Epithelial cell of prostate (primary cell): ENCODE data around the gene NRXN2.
"Not testable (repeated sequence)": the region's sequence is repeated elsewhere in the genome, so short reads cannot be mapped to it uniquely, and the experiment has no call there.

Source experiments
- DNase-seq: peaks from one replicate; pipeline ENCODE4 v3.0.0-alpha.2; 2011; ENCODE audit warnings: low read depth, low spot score
- H3K27ac ChIP-seq: fragments of 450-650 bp; 2 replicates; pipeline ENCODE4 v1.5.1; 2017; ENCODE audit warnings: mild to moderate bottlenecking

NRXN2 gene

DNA sequence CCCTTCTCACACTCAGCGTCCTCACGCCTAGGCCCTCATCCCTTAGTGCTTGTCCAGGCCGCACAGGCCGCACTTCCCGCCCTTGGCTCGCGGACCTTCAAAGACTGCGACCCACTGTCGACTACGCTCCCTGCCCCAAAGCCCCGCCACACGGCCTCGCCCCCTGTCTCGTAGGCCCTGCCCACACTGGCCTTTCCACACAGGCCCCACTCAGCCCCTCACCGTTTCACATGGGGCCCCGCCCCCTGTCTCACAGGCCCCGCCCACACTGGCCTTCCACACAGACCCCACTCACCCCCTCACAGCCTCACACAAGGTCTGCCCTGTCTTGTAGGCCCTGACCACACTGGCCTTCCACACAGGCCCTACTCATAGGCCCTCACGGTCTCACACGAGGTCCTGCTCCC, 11.0 kb downstream of the NRXN2 start:
- DNase-seq, result no peak
- H3K27ac ChIP-seq, result no peak overlapping the region

GRCh38 chr11:64711138-64711955, 11.7 kb downstream of the NRXN2 start:
- H3K27ac ChIP-seq, result no peak overlapping the region
- no peak for DNase-seq

GRCh38 chr11:64710418-64711137, 12.4 kb downstream of the NRXN2 start:
- no peak overlapping the region for H3K27ac ChIP-seq
- no peak for DNase-seq

DNA sequence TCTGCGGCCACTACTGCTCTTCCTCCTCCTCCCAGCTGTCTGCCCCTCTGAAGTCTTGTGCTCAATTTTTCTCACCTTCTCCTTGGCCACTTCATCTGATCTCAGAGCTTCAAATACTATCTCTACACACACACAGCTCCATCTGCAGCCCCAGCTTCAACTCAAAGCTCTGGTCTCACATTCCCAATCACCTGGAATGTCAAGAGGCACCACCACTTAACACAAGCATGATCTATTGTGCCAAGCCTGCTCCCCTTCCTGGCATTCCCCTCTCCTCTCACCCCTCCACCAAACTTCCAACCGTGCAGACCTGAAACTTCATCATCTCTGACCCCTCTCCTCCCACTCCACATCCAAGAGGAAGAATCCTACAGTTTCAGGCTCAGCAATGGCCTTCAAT, 17.5 kb downstream of the NRXN2 start:
- no peak for DNase-seq
- H3K27ac ChIP-seq, result no peak overlapping the region

DNA sequence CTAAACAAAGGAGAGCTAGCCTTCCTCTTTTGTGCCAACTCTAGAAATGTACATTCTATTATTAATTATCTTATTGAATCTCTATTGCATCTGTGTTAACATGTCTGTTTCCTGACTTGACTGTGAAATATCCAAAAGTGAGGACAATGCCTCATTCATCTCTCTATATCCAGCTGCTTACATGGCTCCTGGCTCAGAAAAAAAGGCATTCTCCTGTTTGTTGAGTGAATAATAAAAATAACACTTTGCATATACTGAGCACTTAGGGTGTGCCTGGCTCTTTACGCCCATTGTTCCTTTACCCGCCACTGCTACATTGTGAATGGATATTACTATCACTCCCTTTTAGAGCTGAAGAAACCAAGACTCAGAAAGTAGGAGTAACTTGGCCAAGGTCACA, 19.9 kb downstream of the NRXN2 start:
- no peak for DNase-seq

DNA sequence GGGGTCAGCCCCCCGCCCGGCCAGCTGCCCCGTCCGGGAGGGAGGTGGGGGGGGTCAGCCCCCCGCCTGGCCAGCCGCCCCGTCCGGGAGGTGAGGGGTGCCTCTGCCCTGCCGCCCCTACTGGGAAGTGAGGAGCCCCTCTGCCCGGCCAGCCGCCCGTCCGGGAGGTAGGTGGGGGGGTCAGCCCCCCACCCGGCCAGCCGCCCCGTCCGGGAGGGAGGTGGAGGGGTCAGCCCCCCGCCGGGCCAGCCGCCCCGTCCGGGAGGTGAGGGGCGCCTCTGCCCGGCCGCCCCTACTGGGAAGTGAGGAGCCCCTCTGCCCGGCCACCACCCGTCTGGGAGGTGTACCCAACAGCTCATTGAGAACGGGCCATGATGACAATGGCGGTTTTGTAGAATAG, 21.0 kb downstream of the NRXN2 start:
- not testable (repeated sequence) for H3K27ac ChIP-seq, DNase-seq

More for the DNA sequence above, 19.9 kb downstream of the NRXN2 start:
- no peak overlapping the region for H3K27ac ChIP-seq

GRCh38 chr11:64698427-64698826, 24.6 kb downstream of the NRXN2 start:
- DNase-seq, result no peak
- no peak overlapping the region for H3K27ac ChIP-seq

DNA sequence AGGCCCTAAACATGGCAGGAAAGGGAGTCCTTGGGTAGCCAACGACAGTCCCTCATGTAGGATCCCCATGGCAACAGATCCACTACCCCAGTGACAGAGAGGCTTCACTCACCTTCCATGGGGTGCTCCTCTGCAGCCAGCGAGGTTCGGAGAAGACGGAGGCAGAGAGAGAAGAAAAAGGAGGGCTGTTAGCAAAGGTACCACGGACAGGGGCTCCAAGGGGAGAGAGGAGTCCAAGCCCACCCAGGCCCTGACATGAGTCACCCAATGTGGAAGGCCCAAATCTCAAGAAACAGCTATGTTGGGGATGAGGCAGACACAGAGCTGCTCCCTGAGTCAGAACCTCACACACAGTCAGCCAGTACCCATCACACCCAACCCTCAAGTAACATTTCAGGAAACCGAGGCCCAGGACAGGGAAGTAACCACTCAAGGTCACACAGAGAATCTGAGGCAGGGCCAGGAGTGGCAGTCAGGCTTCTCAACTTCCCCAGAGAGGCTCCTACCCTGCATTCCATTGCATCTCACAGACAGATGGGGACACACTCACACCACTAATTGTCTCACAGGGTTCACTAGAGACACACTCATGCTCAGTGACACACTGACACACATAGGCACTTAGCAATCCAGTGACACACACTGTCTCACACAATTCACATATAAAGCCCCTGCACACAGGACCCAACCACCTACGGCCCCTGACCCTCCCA, 25.2 kb downstream of the NRXN2 start:
- no peak overlapping the region for H3K27ac ChIP-seq
- DNase-seq, result no peak

DNA sequence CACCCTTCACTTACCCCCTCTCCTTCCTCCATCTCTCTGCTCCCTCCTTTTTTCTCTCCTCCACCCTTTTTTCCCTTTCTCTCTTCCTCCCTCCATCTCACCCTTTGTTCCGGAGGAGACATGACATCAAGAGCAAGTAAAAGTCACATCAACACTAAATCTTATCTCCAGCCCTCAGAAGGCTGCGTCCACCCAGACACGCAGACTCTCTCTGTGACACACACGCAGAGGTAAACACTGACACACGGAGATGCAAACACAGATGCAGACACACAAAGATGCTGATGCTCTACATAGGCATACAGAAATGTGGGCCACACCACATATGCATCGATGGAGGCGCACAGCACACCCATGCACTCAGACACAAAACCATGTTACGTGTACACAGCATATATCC, 27.0 kb downstream of the NRXN2 start:
- DNase-seq, result no peak
- H3K27ac ChIP-seq, result no peak overlapping the region

DNA sequence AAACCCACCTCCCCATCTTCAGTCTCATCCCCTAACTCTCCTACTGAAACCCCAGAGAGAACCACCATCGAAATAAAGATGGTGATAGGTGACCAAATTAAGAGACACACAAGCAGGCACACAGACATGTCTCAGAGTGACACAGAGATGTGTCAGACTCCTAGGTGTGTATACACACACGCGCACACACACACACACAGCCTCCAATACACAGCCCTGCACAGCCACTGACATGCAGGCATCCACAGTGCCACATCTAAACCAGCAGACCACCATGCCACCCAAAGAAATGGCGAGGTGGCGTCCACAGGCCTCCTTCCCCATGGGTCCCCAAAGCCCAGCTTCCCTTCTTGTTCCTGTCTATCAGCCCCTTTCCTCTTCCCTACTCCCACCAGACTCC, 27.4 kb downstream of the NRXN2 start:
- H3K27ac ChIP-seq, result no peak overlapping the region

DNA sequence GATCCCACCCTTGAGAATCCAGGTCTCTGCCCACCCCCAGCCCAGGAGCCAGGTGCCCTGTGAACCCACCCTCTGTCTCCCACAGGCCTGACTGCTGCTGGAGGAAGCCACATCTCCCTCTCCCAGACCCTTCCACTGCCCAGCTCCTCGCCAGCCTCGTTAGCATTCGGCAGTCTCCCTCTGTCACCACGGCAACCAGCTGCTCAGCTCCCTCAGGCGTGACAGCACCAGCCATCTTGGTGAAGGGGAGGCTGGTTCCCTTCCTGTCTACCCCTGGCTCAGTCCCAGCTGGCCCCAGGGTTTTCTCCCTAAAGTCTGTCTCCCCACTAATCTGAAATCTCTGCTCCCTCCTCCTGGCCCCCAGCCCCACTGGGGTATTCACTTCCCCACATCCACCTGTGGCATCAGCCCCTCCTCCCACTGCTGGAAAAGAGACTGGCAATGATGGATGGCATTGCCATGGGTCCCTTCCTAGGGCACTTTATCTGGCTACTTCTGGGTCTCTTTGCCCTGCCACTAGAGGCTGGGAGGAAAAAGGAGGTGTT, 28.1 kb downstream of the NRXN2 start:
- no peak for DNase-seq
- no peak overlapping the region for H3K27ac ChIP-seq

More for the DNA sequence above, 27.4 kb downstream of the NRXN2 start:
- DNase-seq, result no peak

DNA sequence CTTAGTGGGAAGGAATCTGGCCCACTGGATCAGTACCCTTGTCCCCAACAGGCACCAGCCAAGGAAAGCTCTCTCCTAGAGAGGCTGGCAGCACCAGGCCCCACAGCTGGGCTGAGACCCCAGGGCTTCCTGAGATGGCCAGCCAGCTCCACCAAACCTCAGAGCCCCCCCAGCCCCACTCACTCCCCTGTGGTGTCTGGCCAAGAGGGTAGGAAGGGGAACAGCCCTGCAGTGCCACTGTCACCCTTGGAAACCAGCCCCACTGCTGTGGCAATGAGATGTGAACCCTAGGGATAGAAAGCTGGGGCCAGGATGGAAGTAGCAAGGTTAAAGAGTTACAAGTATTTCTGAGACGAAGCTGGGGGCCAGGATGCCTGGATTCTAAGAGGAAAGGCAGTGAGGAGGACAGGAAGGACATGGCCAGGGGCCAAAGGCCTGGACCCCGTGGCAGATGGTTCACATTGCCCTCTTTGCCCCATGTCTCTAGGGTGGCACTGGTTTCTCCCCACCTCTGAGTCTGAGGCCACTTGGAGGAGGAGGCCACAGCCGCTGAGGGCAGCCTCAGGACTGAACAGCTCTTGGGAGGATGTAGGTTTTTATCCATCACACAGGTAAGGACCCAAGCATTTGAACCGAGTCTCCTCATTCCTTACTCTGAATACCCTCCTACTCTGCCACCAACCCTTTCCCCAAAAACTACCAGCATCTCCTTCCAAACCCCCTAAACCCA, 28.8 kb downstream of the NRXN2 start:
- H3K27ac ChIP-seq, result no peak overlapping the region
- no peak for DNase-seq

GRCh38 chr11:64692764-64693331, 30.1 kb downstream of the NRXN2 start:
- no peak for DNase-seq
- no peak overlapping the region for H3K27ac ChIP-seq

DNA sequence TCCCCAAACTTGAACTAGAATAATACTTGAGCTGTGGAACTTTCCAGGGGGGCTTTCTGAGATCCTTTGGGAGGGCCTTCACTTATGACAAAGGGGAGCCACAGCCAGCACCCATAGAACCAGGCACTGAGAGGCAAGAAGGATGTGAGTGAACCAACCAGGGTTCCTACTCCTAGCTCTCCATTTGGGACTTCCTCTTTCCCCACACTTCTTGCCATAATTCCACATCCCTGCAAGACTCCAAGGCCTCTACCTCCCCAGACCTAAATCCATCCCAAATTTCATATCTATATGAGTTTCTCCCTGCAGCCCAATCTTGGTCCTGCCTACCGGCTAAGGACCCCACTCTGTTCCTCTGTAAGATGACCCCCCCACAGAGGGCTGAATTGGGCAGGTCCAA, 31.5 kb downstream of the NRXN2 start:
- no peak for DNase-seq
- H3K27ac ChIP-seq, result no peak overlapping the region

DNA sequence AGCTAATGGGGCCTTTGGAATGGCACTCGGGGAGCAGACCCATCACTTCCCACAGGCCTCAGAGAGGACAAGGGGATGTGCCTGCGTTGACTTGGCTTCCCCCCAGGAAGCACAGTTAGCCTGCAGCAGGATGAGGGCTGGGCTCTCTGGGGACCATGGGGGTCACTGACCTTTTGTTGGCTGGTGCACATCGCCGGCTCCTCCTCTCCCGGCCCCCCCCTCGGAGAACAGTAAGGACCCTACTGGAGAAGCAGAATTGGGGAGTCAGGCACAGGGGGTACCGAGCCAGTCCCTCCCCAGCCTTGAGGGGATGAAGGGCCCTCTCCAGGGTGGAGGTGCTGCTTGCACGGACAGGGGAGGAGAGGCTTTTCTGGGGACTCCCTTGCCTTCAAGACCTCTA, 32.8 kb downstream of the NRXN2 start:
- H3K27ac ChIP-seq, result no peak overlapping the region
- DNase-seq, result no peak

- DNase-seq, result no peak
- no peak overlapping the region for H3K27ac ChIP-seq
These were observed 34.4 kb downstream of the NRXN2 start for GRCh38 chr11:64688534-64688982.

GRCh38 chr11:64687643-64688533, 35.1 kb downstream of the NRXN2 start:
- no peak overlapping the region for H3K27ac ChIP-seq

DNA sequence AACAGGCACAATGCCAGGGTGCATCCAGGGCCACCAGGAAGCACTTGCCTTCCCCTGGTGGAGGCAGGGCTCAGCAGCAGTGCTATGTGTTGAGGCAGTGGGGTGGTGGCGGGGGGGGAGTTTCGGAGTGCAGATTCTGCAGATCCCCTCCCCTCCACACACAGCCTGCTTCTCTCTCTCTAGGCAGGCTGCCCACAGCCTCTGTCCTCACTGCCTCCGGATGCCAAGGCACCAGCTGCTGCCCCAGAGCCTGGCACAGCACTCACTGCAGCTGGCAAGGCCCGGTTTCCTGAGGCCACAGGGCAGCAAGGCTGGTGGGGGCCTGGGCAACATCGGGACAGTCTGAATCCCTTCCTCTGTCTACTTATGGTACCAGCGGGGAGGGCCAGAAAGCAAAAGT, 35.8 kb downstream of the NRXN2 start:
- no peak for DNase-seq
- H3K27ac ChIP-seq, result no peak overlapping the region

More at GRCh38 chr11:64687643-64688533, 35.1 kb downstream of the NRXN2 start:
- no peak for DNase-seq
